H1 (cell line): ENCODE data around the gene MBP. TPM values are rescaled to one million over a fixed set of nuclear protein-coding genes. Genes with fewer than 3 reads are reported as not detected.

Source experiments
- CTCF ChIA-PET: fragments of 300-600 bp; sonication (Branson Sonifier 250); formaldehyde crosslinking; loops from one replicate; lab custom pipeline; 2021; ENCODE audit not compliant: partially characterized antibody; lab: Charles Lee
- POLR2A ChIA-PET: fragments of 300-600 bp; sonication (Branson Sonifier 250); formaldehyde crosslinking; loops from one replicate; lab custom pipeline; 2021; ENCODE audit warnings: inconsistent platforms; ENCODE audit not compliant: partially characterized antibody; lab: Charles Lee
- DNase-seq, 2 experiments: peaks; one replicate each; pipeline versions ENCODE4 v3.0.0 to v3.0.0-alpha.2; 2010 to 2022; ENCODE audit warnings: low spot score in 2 of 2, low read depth in 1 of 2, mixed read lengths in 1 of 2
- FAIRE-seq: peaks from 2 replicates; lab custom pipeline; 2011; peaks lifted over from hg19 to GRCh38; lab: Jason Lieb, UNC
- H2AFZ ChIP-seq: 2 replicates; pipeline ENCODE4 v1.8.1; 2012; ENCODE audit warnings: low read length, inconsistent platforms
- H2AK5ac ChIP-seq: 2 replicates; pipeline ENCODE4 v1.6.1; 2013; ENCODE audit warnings: low read depth, low read length
- H2BK120ac ChIP-seq: replicated peaks from 2 replicates; pipeline ENCODE3; 2013; ENCODE audit warnings: low read depth, low read length, inconsistent platforms
- H2BK12ac ChIP-seq: 2 replicates; pipeline ENCODE4 v1.6.1; 2013; ENCODE audit warnings: low read depth, low read length
- H2BK15ac ChIP-seq: 2 replicates; pipeline ENCODE4 v1.6.1; 2013; ENCODE audit warnings: low read length
- H2BK20ac ChIP-seq: 2 replicates; pipeline ENCODE4 v1.6.1; 2013; ENCODE audit warnings: low read length
- H2BK5ac ChIP-seq: 2 replicates; pipeline ENCODE4 v1.6.1; 2013; ENCODE audit warnings: low read depth, low read length
- H3K14ac ChIP-seq: 2 replicates; pipeline ENCODE4 v1.6.1; 2013; ENCODE audit warnings: inconsistent platforms; ENCODE audit not compliant: insufficient read length
- H3K18ac ChIP-seq: 2 replicates; pipeline ENCODE4 v1.6.1; 2013; ENCODE audit warnings: low read length; ENCODE audit errors: extremely low read depth
- H3K23ac ChIP-seq: 2 replicates; pipeline ENCODE4 v1.6.1; 2013; ENCODE audit warnings: inconsistent platforms; ENCODE audit not compliant: insufficient read length
- H3K23me2 ChIP-seq: 2 replicates; pipeline ENCODE4 v1.6.1; 2013; ENCODE audit warnings: low read depth, low read length
- H3K27ac ChIP-seq: 2 replicates; pipeline ENCODE4 v1.6.1; 2011; ENCODE audit warnings: low read depth, low read length, inconsistent platforms
- H3K27me3 ChIP-seq, 4 experiments: replicated peaks in 1 of 4; 1 replicate in 1 of 4; 2 replicates in 3 of 4; pipeline versions ENCODE4 v1.6.1 to v1.8.1; 2011 to 2013; ENCODE audit warnings: low read length in 3 of 4, mild to moderate bottlenecking in 3 of 4, inconsistent platforms in 2 of 4, mixed read lengths in 2 of 4, moderate library complexity in 1 of 4; ENCODE audit not compliant: control insufficient read depth in 3 of 4, insufficient read depth in 3 of 4; ENCODE audit errors: extremely low read depth in 1 of 4
- H3K36me3 ChIP-seq, 4 experiments: 2 replicates each; pipeline versions ENCODE4 v1.6.1 to v1.8.1; 2011 to 2013; ENCODE audit warnings: mild to moderate bottlenecking in 4 of 4, low read length in 3 of 4, moderate library complexity in 2 of 4, control low read depth in 1 of 4, inconsistent platforms in 1 of 4; ENCODE audit not compliant: insufficient read depth in 4 of 4, control insufficient read depth in 2 of 4
- H3K4ac ChIP-seq: replicated peaks from 2 replicates; pipeline ENCODE3; 2013; ENCODE audit warnings: low read length, low read depth, mixed read lengths, inconsistent platforms; ENCODE audit not compliant: insufficient read length
- H3K4me1 ChIP-seq, 4 experiments: replicated peaks in 1 of 4; 1 replicate in 1 of 4; 2 replicates in 3 of 4; pipeline versions ENCODE4 v1.6.1 to v1.8.1; 2011 to 2013; ENCODE audit warnings: low read length in 3 of 4, inconsistent platforms in 2 of 4, mixed read lengths in 1 of 4; ENCODE audit not compliant: insufficient read depth in 4 of 4, control insufficient read depth in 3 of 4
- H3K4me2 ChIP-seq, 2 experiments: 2 replicates each; pipeline versions ENCODE4 v1.6.1 to v1.8.1; 2011 to 2013; ENCODE audit warnings: low read depth in 2 of 2, low read length in 2 of 2, control low read depth in 1 of 2, inconsistent platforms in 1 of 2, mild to moderate bottlenecking in 1 of 2; ENCODE audit not compliant: insufficient read depth in 1 of 2
- H3K4me3 ChIP-seq, 4 experiments: fragments of 200-600, 300-600 bp in 1 of 4; sonication (generic), shearing (Covaris generic), sonication (Bioruptor Twin) in 1 of 4; 2 replicates each; pipeline versions ENCODE4 v1.5.1 to v1.8.1; 2011 to 2016; ENCODE audit warnings: low read length in 4 of 4, low read depth in 3 of 4, control low read depth in 2 of 4, inconsistent platforms in 2 of 4, mild to moderate bottlenecking in 2 of 4, mixed read lengths in 1 of 4, moderate library complexity in 1 of 4; ENCODE audit not compliant: insufficient read depth in 2 of 4; ENCODE audit errors: extremely low read depth in 1 of 4
- H3K56ac ChIP-seq: replicated peaks from 2 replicates; pipeline ENCODE3; 2013; ENCODE audit warnings: low read depth, mild to moderate bottlenecking, mixed read lengths, low read length, inconsistent platforms; ENCODE audit not compliant: insufficient read length
- H3K79me1 ChIP-seq: 2 replicates; pipeline ENCODE4 v1.6.1; 2013; ENCODE audit warnings: low read depth, low read length, control low read depth
- H3K79me2 ChIP-seq, 2 experiments: 2 replicates each; pipeline versions ENCODE4 v1.6.1 to v1.8.1; 2012 to 2013; ENCODE audit warnings: low read length in 2 of 2, mild to moderate bottlenecking in 2 of 2, inconsistent platforms in 1 of 2; ENCODE audit not compliant: insufficient read depth in 2 of 2, control insufficient read depth in 1 of 2
- H3K9ac ChIP-seq, 4 experiments: replicated peaks in 1 of 4; 1 replicate in 1 of 4; 2 replicates in 3 of 4; pipeline versions ENCODE4 v1.6.1 to v1.8.1; 2011 to 2013; ENCODE audit warnings: low read depth in 3 of 4, low read length in 3 of 4, control low read depth in 2 of 4, mild to moderate bottlenecking in 2 of 4, moderate library complexity in 2 of 4, inconsistent platforms in 1 of 4; ENCODE audit errors: extremely low read depth in 1 of 4
- H3K9me3 ChIP-seq, 2 experiments: 2 replicates each; pipeline versions ENCODE4 v1.6.1 to v1.8.1; 2012 to 2013; ENCODE audit warnings: mild to moderate bottlenecking in 2 of 2, moderate library complexity in 2 of 2, control low read depth in 1 of 2, inconsistent platforms in 1 of 2, low read depth in 1 of 2, low read length in 1 of 2, mixed read lengths in 1 of 2; ENCODE audit not compliant: insufficient read depth in 2 of 2
- H4K20me1 ChIP-seq, 2 experiments: replicated peaks in 1 of 2; 2 replicates each; pipeline versions ENCODE3 to v1.8.1; 2011 to 2013; ENCODE audit warnings: inconsistent platforms in 2 of 2, low read length in 2 of 2, mild to moderate bottlenecking in 1 of 2; ENCODE audit not compliant: insufficient read depth in 2 of 2, control insufficient read depth in 1 of 2
- H4K5ac ChIP-seq: 2 replicates; pipeline ENCODE4 v1.6.1; 2013; ENCODE audit warnings: low read length, low read depth, mixed read lengths, inconsistent platforms; ENCODE audit not compliant: insufficient read length
- H4K8ac ChIP-seq: 2 replicates; pipeline ENCODE4 v1.8.0; 2013; ENCODE audit warnings: mild to moderate bottlenecking, moderate library complexity, low read length, inconsistent platforms; ENCODE audit not compliant: insufficient read depth; ENCODE audit errors: extremely low read depth
- H4K91ac ChIP-seq: replicated peaks from 2 replicates; pipeline ENCODE3; 2013; ENCODE audit warnings: low read length, mixed read lengths, inconsistent platforms; ENCODE audit not compliant: insufficient read length
- EGR1 ChIP-seq: IDR thresholded peaks from 2 replicates; pipeline ENCODE4 v1.6.1; 2011; ENCODE audit warnings: low read depth, low read length, borderline replicate concordance
- GTF2F1 ChIP-seq: IDR thresholded peaks from 2 replicates; pipeline ENCODE4 v1.6.1; 2012; ENCODE audit warnings: low read depth, low read length, improper control_type of control experiment, borderline replicate concordance
- HDAC2 ChIP-seq, 2 experiments: fragments of 300-600 bp in 1 of 2; sonication (generic) in 1 of 2; IDR thresholded peaks; 2 replicates each; pipeline ENCODE4 v1.6.1; 2011 to 2012; ENCODE audit warnings: low read depth in 2 of 2, low read length in 2 of 2, mild to moderate bottlenecking in 2 of 2, moderate library complexity in 2 of 2, borderline replicate concordance in 1 of 2, inconsistent platforms in 1 of 2
- KDM5A ChIP-seq: fragments of 200-600 bp; IDR thresholded peaks from 2 replicates; pipeline ENCODE4 v1.7.1; 2012; ENCODE audit warnings: mild to moderate bottlenecking, low read length, inconsistent platforms, mixed read lengths
- POU5F1 ChIP-seq: IDR thresholded peaks from 2 replicates; pipeline ENCODE4 v1.6.1; 2011; ENCODE audit warnings: low read depth, mild to moderate bottlenecking, low read length, moderate library complexity
- SIN3A ChIP-seq, 2 experiments: IDR thresholded peaks in 1 of 2; conservative IDR thresholded peaks in 1 of 2; 2 replicates each; pipeline ENCODE4 v1.6.1; 2011 to 2012; ENCODE audit warnings: low read length in 2 of 2, improper control_type of control experiment in 1 of 2, low read depth in 1 of 2, mild to moderate bottlenecking in 1 of 2
- TEAD4 ChIP-seq: IDR thresholded peaks from 2 replicates; pipeline ENCODE4 v1.6.1; 2012; ENCODE audit warnings: low read depth, low read length, inconsistent platforms, mixed read lengths
- WGBS, 2 experiments: shearing (Covaris generic) in 1 of 2; methylation state at CpG; one replicate each; pipeline versions ENCODE4 v1.1.6 to v1.1.7; 2013 to 2015; ENCODE audit warnings: low lambda C conversion rate in 2 of 2, mixed read lengths in 2 of 2, inconsistent platforms in 1 of 2, low coverage in 1 of 2, missing lambda C conversion rate in 1 of 2; ENCODE audit not compliant: insufficient replicate concordance in 2 of 2, insufficient coverage in 1 of 2, insufficient read length in 1 of 2; ENCODE audit errors: extremely low coverage in 1 of 2, missing lambda C conversion rate in 1 of 2; 5-methylcytosine and 5-hydroxymethylcytosine counted together
- polyA plus RNA-seq, 7 experiments: library from polyadenylated mRNA; depleted of rRNA in 3 of 7; stranded (reverse) in 5 of 7; unstranded in 2 of 7; fragments of >200 nt in 5 of 7; fragments of 200-250 nt in 2 of 7; gene quantifications; 1 replicate in 5 of 7; 2 replicates in 1 of 7; 4 replicates in 1 of 7; pipeline versions ENCODE4 v1.2.1 to v1.2.3, GENCODE V29; 2011 to 2013; ENCODE audit warnings: missing spikeins in 2 of 7, mixed read lengths in 2 of 7
- total RNA-seq: library from RNA; stranded (reverse); fragmentation: NEBNext Ultra II Directional; extraction: Animal tissue kit (Norgen Biotek cat#: 25700); gene quantifications from 2 replicates; pipeline ENCODE4 v1.2.1, GENCODE V29; 2021

The MBP gene
- total and polyA plus RNA-seq, 2 of the 8 experiments (the other 6 are each of a cell fraction or from before 2014, with no cell fraction given) = 7.7 to 19.2 TPM

- no peaks in the 10 kb centered on the region for H3K9me3 ChIP-seq
- no peak overlapping the region for H3K4ac ChIP-seq
- no peak for TF ChIP-seq SIN3A (conservative IDR thresholded peaks at IDR 0.05 in 1 of 2, IDR thresholded peaks at IDR 0.05 in 1 of 2; ENCODE audit: low read depth in 1 of 2, low read length in 2 of 2)
- no peak for TF ChIP-seq KDM5A
- no peak for TF ChIP-seq EGR1
- no peak for TF ChIP-seq TEAD4
- TF ChIP-seq HDAC2 (IDR thresholded peaks at IDR 0.05; ENCODE audit: borderline replicate concordance in 1 of 2, low read depth in 2 of 2, low read length in 2 of 2) = no peak
- TF ChIP-seq POU5F1 = no peak
- no peak for TF ChIP-seq GTF2F1
- no peaks in the 10 kb centered on the region for H3K27me3 ChIP-seq
- no peaks in the 10 kb centered on the region for H3K36me3 ChIP-seq
- no peak overlapping the region for H3K9ac ChIP-seq
- H4K5ac ChIP-seq = no peak overlapping the region
- no peak overlapping the region for H2AK5ac ChIP-seq
- no peak for FAIRE-seq
- H3K18ac ChIP-seq = no peak overlapping the region
- H3K4me3 ChIP-seq = no peak overlapping the region
- H2BK5ac ChIP-seq = no peak overlapping the region
- H4K91ac ChIP-seq = no peak overlapping the region
- H3K14ac ChIP-seq = no peak overlapping the region
- no peak overlapping the region for H4K8ac ChIP-seq
- H3K27ac ChIP-seq = no peak overlapping the region
- 86% methylated on average over 3 of the region's 3 CpGs; no CpG with 5 or more reads in 1 of the 2 experiments for WGBS, 2 experiments
- H2BK20ac ChIP-seq = no peak overlapping the region
- H3K56ac ChIP-seq = no peak overlapping the region
- peaks cover 0 to 7% of the 10 kb centered on the region in 2 experiments for H4K20me1 ChIP-seq
- peaks cover 5% of the 10 kb centered on the region; the same call in 1 of the 2 replicates for H3K23me2 ChIP-seq
- ChIA-PET POLR2A (interaction anchor here (1.7 kb wide), 1 partner anchor 11 kb away, joined by 7 read pairs; the partner anchor contains the start of gene MBP), CTCF (interaction anchor here (0.7 to 4.1 kb wide), 8 partner anchors 12 to 287 kb away, joined by 3 to 17 read pairs (median 4); no protein-coding TSS in a partner anchor)
- peaks cover under 1 to 14% (median 4%) of the 10 kb centered on the region in 4 experiments; a peak in 6 of 7 replicates for H3K4me1 ChIP-seq
- H2BK120ac ChIP-seq = no peak overlapping the region
- no peak overlapping the region for H2BK15ac ChIP-seq
- no peak overlapping the region for H2BK12ac ChIP-seq
- H3K4me2 ChIP-seq = no peak overlapping the region
- no peak overlapping the region for H2AFZ ChIP-seq
- no peak for DNase-seq
- peaks cover 7% of the 10 kb centered on the region for H3K79me1 ChIP-seq
- H3K23ac ChIP-seq = no peak overlapping the region
- H3K79me2 ChIP-seq = peaks cover 0 to 10% of the 10 kb centered on the region in 2 experiments; a peak in 2 of 4 replicates
Observed at GRCh38 chr18:77121523-77121922, 11.1 kb downstream of the MBP start.
